Muscle of back (tissue), 13 donors: ENCODE data around the gene FAAP100. TPM values are rescaled to one million over a fixed set of nuclear protein-coding genes. Genes with fewer than 3 reads are reported as not detected.
"Not testable (repeated sequence)": the region's sequence is repeated elsewhere in the genome, so short reads cannot be mapped to it uniquely, and the experiment has no call there.

ENCODE experiments used
- DNase-seq, 3 donors: peaks; one replicate each; pipeline versions ENCODE4 v3.0.0 to v3.0.0-alpha.2; 2013
- long read RNA-seq, 9 donors: transcript quantifications; one replicate each; lab custom pipeline, GENCODE V29; 2026
- polyA plus RNA-seq, 10 donors: library from polyadenylated mRNA; unstranded; fragments of 120-200 nt; gene quantifications; one replicate each; pipeline ENCODE4 v1.2.1, GENCODE V29; 2013; ENCODE audit not compliant: insufficient read length in 10 of 10

Gene FAAP100, protein sequence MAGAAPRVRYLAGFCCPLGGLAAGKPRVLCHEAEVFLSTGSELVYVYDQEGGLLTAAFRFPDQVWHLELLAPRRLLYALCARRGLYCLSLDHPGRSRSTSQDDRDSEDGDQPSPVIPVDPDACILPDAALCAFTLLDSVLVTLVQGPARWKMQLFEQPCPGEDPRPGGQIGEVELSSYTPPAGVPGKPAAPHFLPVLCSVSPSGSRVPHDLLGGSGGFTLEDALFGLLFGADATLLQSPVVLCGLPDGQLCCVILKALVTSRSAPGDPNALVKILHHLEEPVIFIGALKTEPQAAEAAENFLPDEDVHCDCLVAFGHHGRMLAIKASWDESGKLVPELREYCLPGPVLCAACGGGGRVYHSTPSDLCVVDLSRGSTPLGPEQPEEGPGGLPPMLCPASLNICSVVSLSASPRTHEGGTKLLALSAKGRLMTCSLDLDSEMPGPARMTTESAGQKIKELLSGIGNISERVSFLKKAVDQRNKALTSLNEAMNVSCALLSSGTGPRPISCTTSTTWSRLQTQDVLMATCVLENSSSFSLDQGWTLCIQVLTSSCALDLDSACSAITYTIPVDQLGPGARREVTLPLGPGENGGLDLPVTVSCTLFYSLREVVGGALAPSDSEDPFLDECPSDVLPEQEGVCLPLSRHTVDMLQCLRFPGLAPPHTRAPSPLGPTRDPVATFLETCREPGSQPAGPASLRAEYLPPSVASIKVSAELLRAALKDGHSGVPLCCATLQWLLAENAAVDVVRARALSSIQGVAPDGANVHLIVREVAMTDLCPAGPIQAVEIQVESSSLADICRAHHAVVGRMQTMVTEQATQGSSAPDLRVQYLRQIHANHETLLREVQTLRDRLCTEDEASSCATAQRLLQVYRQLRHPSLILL
- polyA plus RNA-seq: 10 to 100 TPM; 12.9 to 23.7 (median 18.7) TPM
- long read RNA-seq, donor 1, partial matches to known transcripts: 0 of 1 reads
- long read RNA-seq, donor 1, other reads (novel, unspliced or antisense): 0 of 1 reads
- long read RNA-seq, donor 2, partial matches to known transcripts: 0 of 2 reads
- long read RNA-seq, donor 2, other reads (novel, unspliced or antisense): 0 of 2 reads
- long read RNA-seq, donor 3: 0 reads
- long read RNA-seq, donor 4, partial matches to known transcripts: 0 of 3 reads
- long read RNA-seq, donor 4, other reads (novel, unspliced or antisense): 0 of 3 reads
- long read RNA-seq, donor 5, partial matches to known transcripts: 0 of 1 reads
- long read RNA-seq, donor 5, other reads (novel, unspliced or antisense): 0 of 1 reads
- long read RNA-seq, donor 6, partial matches to known transcripts: 0 of 5 reads
- long read RNA-seq, donor 6, other reads (novel, unspliced or antisense): 0 of 5 reads
- long read RNA-seq, donor 7, partial matches to known transcripts: 0 of 3 reads
- long read RNA-seq, donor 7, other reads (novel, unspliced or antisense): 0 of 3 reads
- long read RNA-seq, donor 8: 0 reads
- long read RNA-seq, donor 9, partial matches to known transcripts: 0 of 2 reads
- long read RNA-seq, donor 9, other reads (novel, unspliced or antisense): 0 of 2 reads

DNA sequence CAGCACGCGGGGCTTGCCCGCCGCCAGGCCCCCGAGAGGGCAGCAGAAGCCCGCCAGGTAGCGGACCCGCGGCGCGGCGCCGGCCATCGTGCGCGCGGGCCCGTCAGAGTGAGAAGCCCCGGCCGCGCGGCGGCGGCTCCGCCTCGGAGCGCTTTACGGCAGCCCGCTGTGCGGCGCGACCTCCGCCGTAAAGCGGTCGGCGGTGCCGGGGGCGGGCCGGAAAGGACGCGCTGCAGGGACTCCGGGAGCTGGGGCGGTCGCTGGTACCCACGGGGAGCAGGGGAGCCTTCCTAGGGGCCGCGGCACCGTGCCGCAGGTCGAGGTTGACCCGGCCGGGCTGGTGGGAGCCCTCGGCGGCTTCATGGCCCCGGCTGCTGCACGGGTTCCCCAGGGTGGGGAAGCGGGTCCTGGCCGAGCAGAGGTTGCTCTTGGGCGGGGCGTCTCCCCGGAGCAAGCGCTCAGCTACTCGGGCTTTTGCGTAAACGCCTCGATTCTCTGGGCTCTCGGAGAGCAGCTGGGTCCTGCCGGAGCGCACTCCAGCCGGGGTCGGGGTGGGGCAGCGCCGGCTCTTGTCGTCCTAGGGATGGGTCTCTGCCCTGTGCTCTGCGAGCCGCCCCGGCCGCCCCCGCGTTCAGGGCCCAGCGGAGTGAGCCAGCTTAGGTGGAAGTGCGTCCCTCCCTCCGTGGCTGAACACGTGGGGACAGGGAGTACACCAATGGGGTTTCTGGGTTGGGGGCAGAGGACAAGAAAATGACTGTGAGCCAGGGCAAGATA, at the start of gene FAAP100:
TSS of gene FAAP100 (minus strand) at position 110 of the 774 bp plus-strand sequence. CDS start at position 87, 23 bp downstream.
- DNase-seq: peak; percentile 81 to 95 (median 89)

DNA sequence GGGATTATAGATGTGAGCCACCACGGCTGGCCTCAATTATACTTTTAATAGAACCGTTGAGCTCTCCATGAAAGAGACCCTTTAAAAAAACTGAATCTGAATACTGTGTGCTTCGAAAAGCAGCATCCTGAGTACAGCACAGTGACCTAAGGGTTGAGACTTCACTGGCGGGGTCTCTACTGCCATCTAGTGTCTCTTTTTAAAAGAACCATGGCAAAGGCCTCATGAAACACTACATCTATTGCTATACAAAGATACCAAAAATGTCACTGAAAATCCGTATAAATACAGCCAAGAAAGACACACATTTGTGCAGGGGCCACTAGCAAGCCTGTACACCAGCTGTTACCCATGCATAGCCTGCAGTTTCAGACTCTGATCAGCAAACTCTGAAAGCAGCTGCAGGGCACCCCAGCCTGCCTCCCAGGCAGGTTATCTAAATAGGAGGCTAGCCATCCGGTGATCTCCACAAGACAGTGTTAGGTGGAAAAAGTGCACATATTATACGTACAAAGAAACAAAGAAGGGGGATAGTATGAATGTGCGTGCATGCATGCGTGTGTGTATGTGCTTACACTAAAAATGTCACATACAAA, 49.5 kb upstream of the FAAP100 start:
- peak; percentile 67 to 86 (median 75) for DNase-seq

DNA sequence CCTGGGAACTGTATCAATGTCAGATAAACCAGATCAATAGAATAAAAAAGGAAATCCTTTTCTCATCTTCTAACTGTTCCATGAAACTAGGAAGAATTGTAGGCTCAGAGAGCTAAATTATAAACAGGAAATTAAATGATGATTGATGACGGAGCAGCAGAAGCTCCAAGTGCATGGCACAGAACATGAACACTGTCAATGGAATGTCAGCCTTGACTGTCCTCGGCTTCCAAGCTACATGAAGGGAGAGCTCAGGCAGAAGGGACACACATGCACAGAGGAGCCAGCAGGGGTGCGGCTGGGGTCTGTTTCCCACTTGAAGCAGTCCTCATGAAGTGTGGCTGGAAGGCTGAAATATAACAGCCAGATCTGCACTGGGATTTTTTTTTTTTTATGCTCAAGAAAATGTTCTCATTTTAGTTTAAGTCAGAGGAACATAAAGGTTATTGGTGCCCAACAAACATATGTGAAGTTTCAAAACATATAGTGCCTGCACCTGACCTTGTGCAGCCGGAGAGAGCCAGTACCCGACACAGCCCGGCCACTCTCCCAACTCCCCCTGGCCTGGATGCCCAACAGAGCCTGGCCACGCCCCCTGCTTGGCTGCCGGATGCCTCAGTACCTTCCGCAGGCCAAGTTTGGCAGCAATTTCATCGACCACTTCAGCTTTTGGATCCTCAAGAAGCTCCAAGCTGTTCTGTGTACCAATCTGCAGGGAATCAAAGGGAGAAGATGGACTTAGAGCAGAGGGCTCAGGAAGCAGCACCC, 47.8 kb upstream of the FAAP100 start:
- peak in 1 of 3 donors; percentile 59 for DNase-seq

DNA sequence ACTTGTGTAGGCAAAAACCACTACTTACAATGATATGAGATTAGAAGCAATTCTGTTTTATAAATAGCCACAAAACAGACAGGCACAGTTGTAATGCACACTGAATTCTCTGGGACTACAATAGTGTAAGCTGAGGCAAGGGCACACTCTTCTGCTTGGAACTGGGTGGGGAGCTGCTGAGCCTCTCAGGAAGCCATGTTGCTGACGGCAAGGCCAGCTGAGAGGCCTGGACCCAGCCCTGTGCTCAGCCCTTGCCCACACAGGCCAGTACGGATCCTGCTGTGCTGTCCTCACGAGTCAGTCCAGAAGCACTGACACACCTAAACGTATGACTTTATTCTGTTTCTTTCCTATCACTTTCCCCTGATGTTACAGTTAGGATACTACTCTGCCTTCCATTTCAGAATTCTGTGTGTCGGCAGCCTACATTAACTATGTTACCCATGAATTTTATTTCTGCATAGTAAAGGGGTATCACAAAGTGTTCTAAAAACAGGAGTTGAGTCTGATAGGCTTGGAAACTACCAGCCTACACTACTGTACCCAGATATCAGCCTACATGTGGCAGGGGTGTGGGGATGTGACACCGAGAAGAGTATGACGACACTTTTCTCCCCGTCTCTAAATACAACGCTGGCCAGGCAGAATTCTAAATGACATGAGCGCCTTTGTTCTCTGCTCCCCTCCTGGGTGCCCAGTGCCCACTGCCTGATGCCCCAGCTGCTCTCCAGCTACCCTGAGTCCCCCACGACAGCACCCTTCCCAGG, 41.1 kb upstream of the FAAP100 start:
- DNase-seq: no peak

DNA sequence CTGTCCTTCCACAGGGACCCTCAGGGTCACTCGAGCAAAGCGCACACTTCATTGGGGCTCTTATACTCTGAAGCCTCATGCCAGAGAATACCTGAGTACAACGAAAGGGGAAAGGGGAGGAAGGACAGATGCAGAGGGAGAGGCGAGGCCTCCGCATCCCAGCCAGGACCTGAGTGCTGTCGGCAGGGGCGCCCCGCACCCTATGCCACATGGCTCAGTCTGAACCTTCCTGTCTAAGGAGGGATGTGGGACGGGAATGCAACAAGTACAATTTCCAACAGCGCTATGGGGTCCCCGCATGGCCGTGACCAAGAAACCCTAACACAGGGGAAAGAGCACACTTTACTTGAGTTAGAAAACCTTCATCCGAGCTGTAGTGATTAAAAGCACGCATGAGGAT, 39.8 kb upstream of the FAAP100 start:
- DNase-seq: no peak

DNA sequence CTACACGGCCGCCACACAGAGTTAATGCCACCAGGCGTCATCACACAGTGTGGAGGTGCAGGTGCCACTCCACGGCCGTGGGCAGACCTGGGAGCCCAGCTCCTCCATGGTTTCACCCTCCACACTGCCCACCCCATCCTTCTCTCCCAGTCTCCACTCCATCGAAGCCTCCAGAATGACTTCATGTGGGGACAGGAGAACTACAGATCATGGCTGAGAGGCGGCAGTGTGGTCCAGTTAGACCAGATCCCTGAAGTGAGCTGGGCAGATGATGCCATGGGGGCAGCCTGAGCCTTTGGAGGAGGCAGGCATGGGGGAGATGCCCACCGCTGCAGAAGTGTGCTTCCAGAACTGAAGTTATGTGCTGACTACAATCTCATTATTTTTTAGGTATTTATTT, 38.0 kb upstream of the FAAP100 start:
- no peak for DNase-seq

DNA sequence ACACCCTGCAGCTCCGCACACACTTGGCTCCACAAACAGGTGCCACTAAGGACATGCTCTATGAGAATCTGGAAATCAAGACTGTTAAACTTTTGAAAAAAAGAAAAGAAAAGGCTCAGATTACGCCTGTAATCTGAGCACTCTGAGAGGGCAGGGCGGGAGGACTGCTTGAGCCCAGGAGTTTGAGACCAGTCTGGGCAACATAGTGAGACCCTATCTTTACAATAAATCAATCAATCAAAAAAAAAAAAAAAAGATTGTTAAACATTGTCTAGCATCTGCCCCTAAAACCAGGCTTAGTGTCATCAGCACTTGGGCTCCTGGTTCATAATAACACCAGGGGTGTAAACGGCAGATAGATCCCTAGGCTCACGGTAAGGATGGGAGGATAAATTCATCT, 37.5 kb upstream of the FAAP100 start:
- no peak for DNase-seq

DNA sequence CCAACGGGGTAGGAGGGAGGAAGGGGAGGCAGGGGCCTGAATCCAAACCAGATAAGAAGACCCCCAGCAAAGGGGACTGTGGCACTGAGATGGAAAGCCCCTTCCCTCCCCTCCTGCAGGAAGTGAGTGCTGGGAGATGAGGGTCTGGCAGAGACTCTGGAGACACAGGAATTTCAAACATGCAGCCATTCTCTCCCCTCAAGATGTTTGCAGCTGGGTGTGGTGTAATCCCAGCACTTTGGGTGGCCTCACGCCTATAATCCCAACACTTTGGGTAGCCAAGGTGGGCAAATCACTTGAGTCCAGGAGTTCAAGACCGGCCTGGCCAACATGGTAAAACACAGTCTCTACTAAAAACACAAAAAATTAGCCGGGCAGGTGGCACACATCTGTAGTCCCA, 33.9 kb upstream of the FAAP100 start:
- no peak for DNase-seq

DNA sequence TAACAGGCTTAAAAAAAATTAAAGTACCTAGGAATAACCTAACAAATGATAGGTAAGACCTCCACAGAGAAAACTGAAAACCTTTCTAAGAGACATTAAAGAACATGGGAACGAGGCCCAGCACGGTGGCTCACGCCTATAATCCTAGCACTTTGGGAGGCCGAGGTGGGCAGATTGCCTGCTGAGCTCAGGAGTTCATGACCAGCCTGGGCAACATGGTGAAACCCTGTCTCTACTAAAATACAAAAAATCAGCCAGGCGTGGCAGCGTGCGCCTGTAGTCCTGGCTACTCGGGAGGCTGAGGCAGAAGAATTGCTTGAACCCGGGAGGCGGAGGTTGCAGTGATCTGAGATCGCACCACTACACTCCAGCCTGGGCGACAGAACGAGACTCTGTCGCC, 32.6 kb upstream of the FAAP100 start:
- DNase-seq: not testable (repeated sequence)

DNA sequence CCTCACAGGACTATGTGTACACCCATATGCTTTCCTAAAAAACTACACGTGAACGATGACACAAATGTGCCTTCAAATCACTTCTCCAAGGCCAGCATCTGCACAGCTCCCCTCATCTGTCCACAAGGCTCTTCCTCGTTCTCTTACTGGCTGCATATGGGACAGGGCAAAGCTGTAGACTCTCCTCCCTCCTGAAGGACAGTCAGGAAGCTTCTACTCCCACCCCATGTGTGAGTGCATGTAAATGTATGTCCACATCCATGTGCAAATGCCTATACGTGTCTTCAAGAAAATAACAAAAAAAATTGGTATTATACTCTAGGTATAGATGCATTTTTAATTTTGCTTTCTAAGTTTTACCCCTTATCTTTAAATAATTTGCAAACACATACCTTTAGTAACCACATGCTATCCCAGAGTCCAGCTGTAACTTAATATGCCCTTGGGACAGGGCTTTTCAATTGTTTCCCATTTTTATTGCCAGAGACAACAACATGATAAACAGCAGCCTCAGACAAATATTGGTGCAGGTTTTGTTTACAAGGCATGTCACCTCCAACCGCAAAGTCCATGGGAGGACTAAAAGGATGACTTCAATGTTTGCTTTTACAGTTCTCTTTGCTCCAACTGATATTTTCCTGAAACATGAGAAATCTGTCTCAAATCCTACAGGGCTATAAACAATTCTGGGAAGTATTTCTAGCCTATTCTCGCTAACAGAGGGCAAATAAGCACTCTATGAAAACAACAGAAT, 31.6 kb upstream of the FAAP100 start:
- no peak for DNase-seq

DNA sequence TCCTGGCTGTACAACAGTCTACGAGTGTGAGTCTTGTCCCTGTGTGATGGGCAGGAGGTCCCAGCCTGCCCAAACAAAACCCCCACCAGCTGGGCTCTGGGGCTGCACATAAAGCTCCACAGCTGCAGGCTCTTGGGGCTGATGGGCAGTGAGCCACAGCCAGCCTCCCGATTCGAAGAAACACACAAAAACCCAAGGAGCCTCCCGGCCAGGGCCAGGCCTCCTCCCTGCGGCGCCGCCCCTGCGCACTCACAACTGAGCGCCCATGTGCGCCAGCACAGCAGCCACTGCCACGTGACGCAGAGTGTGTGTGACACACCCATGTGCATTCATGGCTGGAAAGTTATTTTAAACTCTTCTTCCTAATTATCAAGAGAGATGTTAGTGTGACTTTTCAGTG, 30.6 kb upstream of the FAAP100 start:
- DNase-seq: no peak

DNA sequence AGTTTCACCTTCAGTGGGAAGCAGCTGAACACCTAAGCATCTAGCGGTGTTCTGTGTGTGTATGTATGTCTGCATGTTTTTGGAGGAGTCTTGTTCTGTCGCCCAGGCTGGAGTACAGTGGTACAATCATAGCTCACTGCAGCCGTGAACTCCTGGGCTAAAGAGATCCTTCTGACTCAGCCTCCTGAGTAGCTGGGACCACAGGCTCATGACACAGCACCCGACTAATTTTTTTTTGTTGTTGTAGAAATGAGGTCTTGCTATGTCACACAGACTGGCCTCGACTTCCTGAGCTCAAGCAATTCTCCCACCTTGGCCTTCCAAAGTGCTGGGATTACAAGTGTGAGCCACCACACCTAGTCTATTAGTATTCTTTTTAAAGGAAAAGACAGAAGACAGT, 30.2 kb upstream of the FAAP100 start:
- DNase-seq: no peak

DNA sequence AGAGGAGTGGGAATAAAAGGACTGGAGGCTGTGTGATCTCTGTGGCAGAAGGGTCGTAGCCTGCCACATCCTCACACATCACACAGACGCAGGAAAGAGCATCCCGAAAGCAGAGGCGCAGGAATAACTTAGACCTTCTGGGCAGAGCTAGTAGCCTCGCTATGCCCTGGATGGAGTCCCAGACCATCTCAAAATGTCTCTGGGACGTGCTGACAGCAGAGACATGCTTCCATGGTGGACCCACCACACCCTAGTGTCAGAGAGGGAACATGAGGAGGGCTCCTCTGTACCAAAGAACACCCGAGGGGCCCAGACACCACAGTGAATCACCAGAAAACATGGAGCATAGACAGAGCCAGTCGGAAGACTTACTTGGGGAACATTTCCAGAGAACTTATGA, 29.6 kb upstream of the FAAP100 start:
- no peak for DNase-seq

DNA sequence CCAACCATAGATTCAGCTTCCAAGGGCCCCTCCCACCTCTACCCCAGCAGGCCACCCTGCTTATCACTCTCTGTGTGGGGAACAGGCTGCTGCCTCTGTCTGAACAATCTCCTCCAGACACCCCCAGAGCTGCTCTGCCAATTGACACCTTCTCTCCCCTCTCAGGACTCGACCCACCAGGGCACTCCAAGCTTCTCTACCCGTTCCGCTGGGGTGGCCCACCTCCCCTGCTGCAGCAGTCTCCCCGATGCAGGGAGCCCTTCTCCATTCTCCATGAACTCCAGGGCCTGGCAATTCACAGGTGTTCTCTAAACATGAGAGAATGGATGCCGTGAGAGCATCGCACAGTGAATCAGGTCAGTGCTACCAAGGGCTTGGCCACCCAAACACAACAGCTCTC, 28.3 kb upstream of the FAAP100 start:
- no peak for DNase-seq

DNA sequence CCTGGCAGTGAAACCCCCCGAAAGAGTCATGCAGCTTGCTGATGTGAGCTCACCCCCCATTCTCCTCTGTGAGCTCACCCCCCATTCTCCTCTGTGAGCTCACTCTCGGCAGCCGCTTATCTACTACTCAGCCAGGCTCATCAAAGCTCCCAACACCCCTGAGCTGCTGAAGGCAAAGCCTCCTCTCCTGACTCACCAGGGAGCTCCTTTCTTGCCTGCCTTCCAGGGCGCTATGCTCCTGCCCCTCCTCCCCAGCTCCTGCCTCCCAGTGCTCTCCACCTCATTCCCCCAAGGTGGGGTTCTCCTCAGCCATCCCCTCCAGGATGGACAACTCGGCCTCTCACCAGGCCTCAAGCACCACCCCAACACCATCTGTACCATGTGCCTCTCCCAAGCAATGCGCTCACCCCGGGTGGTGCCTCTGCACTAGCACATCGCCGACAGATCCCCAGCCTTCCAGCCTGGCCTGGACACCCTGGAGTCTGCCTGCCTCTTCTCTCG, 27.7 kb upstream of the FAAP100 start:
- DNase-seq: peak in 1 of 3 donors; percentile 59

DNA sequence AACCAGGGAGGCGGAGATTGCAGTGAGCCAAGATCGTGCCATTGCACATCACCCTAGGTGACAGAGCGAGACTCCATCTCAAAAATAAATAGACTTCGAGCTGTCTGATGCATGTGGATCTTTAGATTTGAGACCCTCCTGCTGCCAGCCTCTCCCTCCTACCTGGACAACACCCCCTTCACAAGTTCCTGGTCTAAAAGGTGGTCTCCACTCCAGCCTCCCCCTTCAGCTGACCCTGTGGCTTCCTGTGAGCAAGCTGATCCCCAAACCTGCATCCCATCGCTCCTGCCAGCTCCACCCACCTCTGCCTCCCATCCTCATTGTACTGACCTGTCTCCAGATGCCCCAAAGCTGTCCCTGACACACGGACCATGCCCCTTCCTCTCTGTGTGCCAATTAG, 27.1 kb upstream of the FAAP100 start:
- no peak for DNase-seq

DNA sequence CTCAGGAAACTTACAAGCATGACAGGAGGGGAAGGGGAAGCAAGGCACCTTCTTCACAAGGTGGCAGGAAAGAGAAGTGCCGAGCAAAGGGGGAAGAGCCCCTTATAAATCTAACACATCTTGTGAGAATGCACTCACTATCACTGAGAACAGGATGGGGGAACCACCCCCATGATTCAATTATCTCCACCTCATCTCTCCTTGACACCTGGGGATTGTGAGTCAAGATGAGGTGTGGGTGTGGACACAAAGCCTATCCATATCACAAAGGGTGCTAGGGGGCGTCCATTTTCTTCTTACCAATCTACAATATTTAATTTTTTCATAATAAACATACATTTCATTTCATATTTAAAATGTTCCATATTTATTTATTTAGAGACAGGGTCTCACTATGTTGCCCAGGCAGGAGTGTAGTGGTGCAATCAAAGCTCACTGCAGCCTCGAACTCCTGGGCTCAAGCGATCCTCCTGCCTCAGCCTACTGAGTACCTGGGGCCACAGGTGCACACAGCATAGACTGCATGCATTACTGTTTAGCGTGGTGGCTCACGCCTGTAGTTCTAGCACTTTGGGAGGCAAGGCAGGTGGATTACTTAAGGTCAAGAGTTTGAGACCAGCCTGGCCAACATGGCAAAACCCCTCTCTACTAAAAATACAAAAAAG, 26.5 kb upstream of the FAAP100 start:
- no peak for DNase-seq
